Keratinocyte (primary cell): ENCODE results near the gene GSS. TPM values are rescaled to one million over a fixed set of nuclear protein-coding genes. Genes with fewer than 3 reads are reported as not detected.

Source experiments
- DNase-seq: peaks from one replicate; pipeline ENCODE4 v3.0.0-alpha.2; 2011; ENCODE audit warnings: low read depth, missing footprints, low spot score
- FAIRE-seq: peaks from 2 replicates; lab custom pipeline; 2011; peaks lifted over from hg19 to GRCh38; lab: Jason Lieb, UNC
- H2AFZ ChIP-seq: 2 replicates; pipeline ENCODE4 v1.6.0; 2012; ENCODE audit warnings: low read length, control low read depth, inconsistent platforms; ENCODE audit not compliant: control insufficient read depth
- H3K27ac ChIP-seq: 2 replicates; pipeline ENCODE4 v1.5.1; 2011; ENCODE audit warnings: low read length; ENCODE audit not compliant: control insufficient read depth, insufficient read depth
- H3K27me3 ChIP-seq: 3 replicates; pipeline ENCODE4 v1.6.0; 2011; ENCODE audit warnings: low read length; ENCODE audit not compliant: control insufficient read depth, insufficient read depth; ENCODE audit errors: extremely low read depth
- H3K36me3 ChIP-seq, 2 experiments: 2 replicates in 1 of 2; 3 replicates in 1 of 2; pipeline ENCODE4 v1.5.1; 2011; ENCODE audit warnings: low read length in 2 of 2, mild to moderate bottlenecking in 1 of 2; ENCODE audit not compliant: control insufficient read depth in 2 of 2, insufficient read depth in 2 of 2; ENCODE audit errors: extremely low read depth in 1 of 2
- H3K4me1 ChIP-seq: 3 replicates; pipeline ENCODE4 v1.5.1; 2011; ENCODE audit warnings: low read length; ENCODE audit not compliant: control insufficient read depth, insufficient read depth; ENCODE audit errors: extremely low read depth
- H3K4me2 ChIP-seq: 3 replicates; pipeline ENCODE4 v1.6.0; 2011; ENCODE audit warnings: low read depth, low read length; ENCODE audit not compliant: control insufficient read depth, insufficient read depth; ENCODE audit errors: extremely low read depth
- H3K4me3 ChIP-seq, 3 experiments: fragments of 200-600 bp in 1 of 3; sonication (generic) in 1 of 3; 2 replicates in 2 of 3; 3 replicates in 1 of 3; pipeline ENCODE4 v1.5.1; 2011 to 2016; ENCODE audit warnings: low read length in 3 of 3, mild to moderate bottlenecking in 3 of 3, control low read depth in 2 of 3, inconsistent platforms in 1 of 3, low read depth in 1 of 3, mixed read lengths in 1 of 3, mixed run types in 1 of 3, moderate library complexity in 1 of 3; ENCODE audit not compliant: control insufficient read depth in 2 of 3, insufficient read depth in 2 of 3; ENCODE audit errors: extremely low read depth in 1 of 3
- H3K79me2 ChIP-seq: 2 replicates; pipeline ENCODE4 v1.6.0; 2012; ENCODE audit warnings: low read length; ENCODE audit not compliant: control insufficient read depth, insufficient read depth
- H3K9ac ChIP-seq: 3 replicates; pipeline ENCODE4 v1.6.0; 2011; ENCODE audit warnings: low read length; ENCODE audit not compliant: control insufficient read depth, insufficient read depth; ENCODE audit errors: extremely low read depth
- H3K9me1 ChIP-seq: 3 replicates; pipeline ENCODE4 v1.6.0; 2011; ENCODE audit warnings: low read length; ENCODE audit not compliant: control insufficient read depth, insufficient read depth; ENCODE audit errors: extremely low read depth
- H3K9me3 ChIP-seq: 2 replicates; pipeline ENCODE4 v1.5.1; 2012; ENCODE audit warnings: low read depth, low read length; ENCODE audit not compliant: control insufficient read depth
- H4K20me1 ChIP-seq: 3 replicates; pipeline ENCODE4 v1.6.0; 2011; ENCODE audit warnings: low read length; ENCODE audit not compliant: control insufficient read depth, insufficient read depth; ENCODE audit errors: extremely low read depth
- CTCF ChIP-seq, 3 experiments: IDR thresholded peaks in 1 of 3; conservative IDR thresholded peaks in 1 of 3; optimal IDR thresholded peaks in 1 of 3; 2 replicates in 2 of 3; 3 replicates in 1 of 3; pipeline versions ENCODE3 to v1.5.1; 2011; ENCODE audit warnings: low read length in 3 of 3, mild to moderate bottlenecking in 3 of 3, moderate library complexity in 2 of 3, control low read depth in 1 of 3, inconsistent platforms in 1 of 3; ENCODE audit not compliant: insufficient read depth in 2 of 3; ENCODE audit errors: extremely low read depth in 1 of 3
- EZH2 ChIP-seq: IDR thresholded peaks from one replicate; pipeline ENCODE4 v1.6.1; 2012; ENCODE audit warnings: inconsistent platforms, mild to moderate bottlenecking, low read length, moderate library complexity
- dilution Hi-C: fragments of 300-500 bp; cut with MboI; formaldehyde crosslinking; loops from one replicate; pipeline ENCODE4 v1.7.0; 2020; ENCODE audit warnings: low sequenced_read_pairs; ENCODE audit not compliant: extremely low pct_ligation_motif_present
- polyA plus RNA-seq, 5 experiments: library from polyadenylated mRNA; depleted of rRNA in 3 of 5; stranded (reverse) in 3 of 5; stranded (forward) in 1 of 5; unstranded in 1 of 5; fragments of >200 nt; gene quantifications; 1 replicate in 1 of 5; 2 replicates in 3 of 5; 3 replicates in 1 of 5; pipeline versions ENCODE4 v1.2.1 to v1.2.3, GENCODE V29; 2011 to 2012; ENCODE audit warnings: missing spikeins in 2 of 5, low read depth in 1 of 5, low replicate concordance in 1 of 5

GSS gene
- polyA plus RNA-seq, 1 donor (not counting 4 experiments of a cell fraction or from before 2014, with no cell fraction given) = 101 TPM

- Histone ChIP-seq H3K27ac (no peak overlapping the region), H3K9me1 (no peaks in the 10 kb centered on the region), H3K4me3 (no peak overlapping the region), H3K4me1 (no peaks in the 10 kb centered on the region), H3K27me3 (no peaks in the 10 kb centered on the region), H3K36me3 (no peaks in the 10 kb centered on the region), H4K20me1 (no peaks in the 10 kb centered on the region), H3K4me2 (no peak overlapping the region), H3K9me3 (no peaks in the 10 kb centered on the region), H3K9ac (no peak overlapping the region), H3K79me2 (no peaks in the 10 kb centered on the region), H2AFZ (no peak overlapping the region)
- TF ChIP-seq EZH2 = no peak
- TF ChIP-seq CTCF (optimal IDR thresholded peaks at IDR 0.05 in 1 of 3, IDR thresholded peaks at IDR 0.05 in 1 of 3, conservative IDR thresholded peaks at IDR 0.05 in 1 of 3; ENCODE audit: extremely low read depth in 1 of 3, insufficient read depth in 2 of 3, low read length in 3 of 3) = no peak
- FAIRE-seq (no peak), DNase-seq (no peak)
- dilution Hi-C loops = no loop called here
These were observed 21.9 kb upstream of the GSS start for GRCh38 chr20:34977365-34978091.

DNA sequence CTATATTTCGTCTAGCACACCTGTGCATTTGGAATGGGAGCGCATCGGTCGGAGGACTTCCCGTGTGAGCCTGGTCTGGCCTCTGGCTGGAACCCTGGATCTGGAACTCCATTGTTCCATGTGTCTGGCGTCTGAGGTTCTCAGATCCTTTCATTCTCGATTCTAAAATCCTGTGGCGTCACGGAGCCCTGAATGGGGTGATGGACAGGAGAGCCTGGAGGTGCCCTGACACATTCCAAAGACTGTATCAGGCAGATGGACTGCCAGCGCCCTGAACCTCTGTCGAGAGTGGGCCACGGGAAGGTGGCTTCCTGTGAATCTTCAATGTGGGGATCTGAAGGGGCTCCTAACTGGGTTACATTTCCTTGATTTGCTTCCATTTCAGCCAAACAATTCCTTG lies 20.7 kb upstream of the GSS start:
- TF ChIP-seq CTCF (optimal IDR thresholded peaks at IDR 0.05 in 1 of 3, IDR thresholded peaks at IDR 0.05 in 1 of 3, conservative IDR thresholded peaks at IDR 0.05 in 1 of 3; ENCODE audit: extremely low read depth in 1 of 3, insufficient read depth in 2 of 3, low read length in 3 of 3) (no peak), EZH2 (no peak)

More for the DNA sequence above, 20.7 kb upstream of the GSS start:
- no peaks in the 10 kb centered on the region for H3K27me3 ChIP-seq
- H3K4me3 ChIP-seq = no peak overlapping the region
- H3K36me3 ChIP-seq = no peaks in the 10 kb centered on the region
- no peaks in the 10 kb centered on the region for H3K79me2 ChIP-seq
- no peaks in the 10 kb centered on the region for H3K9me3 ChIP-seq
- dilution Hi-C loops = no loop called here
- no peak overlapping the region for H2AFZ ChIP-seq
- H3K4me2 ChIP-seq = no peak overlapping the region
- no peaks in the 10 kb centered on the region for H4K20me1 ChIP-seq
- no peak overlapping the region for H3K9ac ChIP-seq
- no peak overlapping the region for H3K27ac ChIP-seq
- FAIRE-seq (no peak), DNase-seq (no peak)
- H3K9me1 ChIP-seq = no peaks in the 10 kb centered on the region
- H3K4me1 ChIP-seq = no peaks in the 10 kb centered on the region
